Breast epithelium (tissue), 3 donors: ENCODE results near the gene SFXN5.

Source experiments
- CTCF ChIP-seq, 3 donors: fragments of 450-650 bp; IDR thresholded peaks; one replicate each; pipeline ENCODE4 v1.5.1; 2016 to 2017; ENCODE audit warnings: antibody characterized with exemption in 3 of 3, mild to moderate bottlenecking in 3 of 3, moderate library complexity in 3 of 3
- POLR2AphosphoS5 ChIP-seq, 3 donors: sonication (generic); formaldehyde crosslinking; IDR thresholded peaks; one replicate each; pipeline ENCODE4 v1.6.1; 2017; ENCODE audit warnings: antibody characterized with exemption in 3 of 3

DNA sequence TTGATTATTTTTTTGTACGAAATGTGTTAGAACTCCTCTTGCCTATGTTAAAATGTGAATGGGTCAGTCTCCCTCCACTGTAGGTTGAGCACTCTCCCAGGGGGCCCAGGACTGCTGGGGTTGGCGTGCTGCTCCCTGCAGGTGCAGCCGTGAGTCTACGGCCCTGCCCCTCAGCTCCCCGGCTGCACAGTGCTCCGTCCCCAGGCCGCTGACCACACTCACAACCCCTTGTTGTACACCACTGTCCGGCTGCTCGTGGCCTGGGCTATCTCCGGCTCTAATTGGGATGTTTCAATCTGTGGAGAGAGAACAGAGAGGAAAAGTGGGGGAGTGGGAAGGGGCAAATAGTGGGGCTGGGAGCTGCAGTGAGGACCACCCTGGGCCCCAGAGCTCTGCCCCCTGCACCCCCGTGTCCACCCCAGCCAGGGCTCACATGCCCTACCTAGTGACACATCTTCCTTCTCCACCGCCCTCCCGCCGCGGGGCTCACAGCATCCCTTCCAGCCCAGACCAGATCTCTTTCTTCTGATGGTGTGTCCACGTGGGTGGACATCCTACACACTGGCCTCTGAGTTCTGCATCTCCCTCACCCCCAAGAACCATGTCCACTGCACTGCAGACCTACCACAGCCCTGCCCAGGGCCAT, 126.6 kb downstream of the SFXN5 start:
- TF ChIP-seq CTCF (IDR thresholded peaks at IDR 0.05) = no peak
- no peak for TF ChIP-seq POLR2AphosphoS5 (IDR thresholded peaks at IDR 0.05)
